ENCODE measurements around the gene ZNF138. TPM values are rescaled to one million over a fixed set of nuclear protein-coding genes. Genes with fewer than 3 reads are reported as not detected.

Gene ZNF138
- 10 to 100 TPM in 4 of 5 experiments, 1 to 10 TPM in 1; 8.8 to 19.0 (median 10.6) TPM for total RNA-seq
- polyA plus RNA-seq, result 10 to 100 TPM; 12.4 to 16.9 TPM
- 16.0 reads per million, percentile 45 among the genes with 10 or more reads in this experiment for total RNA-seq

- CTCF ChIA-PET, result interaction anchor here (0.6 to 0.9 kb wide), 3 partner anchors 93 to 483 kb away, joined by 3 to 4 read pairs (median 3); partner anchors contain the start of gene ZNF107
- Mint-ChIP-seq H3K27me3 (no peaks in the 10 kb centered on the region), H3K9me3 (peaks cover 0 to 2% (median 0%) of the 10 kb centered on the region in 11 donors), H3K27ac (peak within 1 kb of the TSS; percentile 91 to 99 (median 98)), H3K36me3 (peaks cover 2 to 29% (median 25%) of the 10 kb centered on the region in 5 donors), H3K4me3 (peak within 1 kb of the TSS; percentile 92 to 99 (median 98)), H3K4me1 (peaks cover 18 to 56% (median 44%) of the 10 kb centered on the region in 7 donors)
- POLR2A ChIA-PET, result interaction anchor here (0.8 to 3.5 kb wide), 9 partner anchors 10 to 579 kb away, joined by 3 to 30 read pairs (median 6); partner anchors contain the start of genes ERV3-1, ZNF107, ZNF273 and ZNF680
- Histone ChIP-seq H3K9me3 (ENCODE audit: control insufficient read depth in 2 of 3, low read length in 3 of 3) (no peaks in the 10 kb centered on the region), H3K27ac (ENCODE audit: low read depth, low read length) (peak within 1 kb of the TSS; percentile 83), H3K4me3 (ENCODE audit: low read length) (peak within 1 kb of the TSS; percentile 92), H3K27me3 (ENCODE audit: control insufficient read depth in 2 of 2, insufficient read depth in 2 of 2, low read length in 2 of 2) (no peaks in the 10 kb centered on the region), H3K4me1 (ENCODE audit: control insufficient read depth in 2 of 2, insufficient read depth in 2 of 2, low read length in 2 of 2) (peaks cover 9 to 17% of the 10 kb centered on the region in 2 donors), H3K36me3 (ENCODE audit: control insufficient read depth in 2 of 3, insufficient read depth in 3 of 3, low read length in 3 of 3) (peaks cover 0 to 8% (median 0%) of the 10 kb centered on the region in 3 experiments)
- ATAC-seq, result peak; percentile 100
- intact Hi-C loops (cut with micrococcal nuclease), result loop anchor here (1.0 to 5.0 kb wide), 14 partner anchors 93 to 894 kb away; partner anchors contain the start of genes ERV3-1 (in 2 of the 2), ZNF107 (in 2 of the 2), ZNF273 (in 2 of the 2) and ZNF680 (in 2 of the 2)
- peak; percentile 76 to 96 (median 94) for DNase-seq
Observed at GRCh38 chr7:64794171-64794844, at the start of gene ZNF138. Gene ZNF138, plus strand, starts transcription at chr7:64794428. Its CDS starts 141 bp downstream, at chr7:64794569.

GRCh38 chr7:64744680-64745079, 49.5 kb upstream of the ZNF138 start:
- Mint-ChIP-seq H3K27ac (no peak overlapping the region), H3K36me3 (peaks cover 0 to 4% (median 0%) of the 10 kb centered on the region in 5 donors), H3K27me3 (no peaks in the 10 kb centered on the region), H3K4me3 (no peak overlapping the region), H3K9me3 (peaks cover 0 to 63% (median 12%) of the 10 kb centered on the region in 11 donors), H3K4me1 (no peaks in the 10 kb centered on the region)
- intact Hi-C loops (cut with micrococcal nuclease), result no loop called here
- DNase-seq (no peak), ATAC-seq (no peak)
- Histone ChIP-seq H3K27me3 (ENCODE audit: control insufficient read depth in 2 of 2, insufficient read depth in 2 of 2, low read length in 2 of 2) (no peaks in the 10 kb centered on the region), H3K4me3 (ENCODE audit: low read length) (no peak overlapping the region), H3K4me1 (ENCODE audit: control insufficient read depth in 2 of 2, insufficient read depth in 2 of 2, low read length in 2 of 2) (no peaks in the 10 kb centered on the region), H3K9me3 (ENCODE audit: control insufficient read depth in 2 of 3, low read length in 3 of 3) (peaks cover 0 to 12% (median 0%) of the 10 kb centered on the region in 3 experiments), H3K36me3 (ENCODE audit: control insufficient read depth in 2 of 3, insufficient read depth in 3 of 3, low read length in 3 of 3) (no peaks in the 10 kb centered on the region), H3K27ac (ENCODE audit: low read depth, low read length) (no peak overlapping the region)
- ChIA-PET POLR2A (no interaction called here), CTCF (no interaction called here)

- peaks cover 0 to 12% (median 0%) of the 10 kb centered on the region in 3 experiments for H3K9me3 ChIP-seq (ENCODE audit: control insufficient read depth in 2 of 3, low read length in 3 of 3)
- intact Hi-C loops (cut with micrococcal nuclease), result no loop called here
- ATAC-seq, result no peak
- DNase-seq, result no peak
- POLR2A ChIA-PET, result no interaction called here
- H3K4me1 ChIP-seq (ENCODE audit: control insufficient read depth in 2 of 2, insufficient read depth in 2 of 2, low read length in 2 of 2), result no peaks in the 10 kb centered on the region
- H3K4me1 Mint-ChIP-seq, result no peaks in the 10 kb centered on the region
- no peak overlapping the region for H3K4me3 ChIP-seq (ENCODE audit: low read length)
- H3K9me3 Mint-ChIP-seq, result peaks cover 0 to 49% (median 12%) of the 10 kb centered on the region in 11 donors
- no peak overlapping the region for H3K27ac Mint-ChIP-seq
- no peaks in the 10 kb centered on the region for H3K36me3 ChIP-seq (ENCODE audit: control insufficient read depth in 2 of 3, insufficient read depth in 3 of 3, low read length in 3 of 3)
- H3K27ac ChIP-seq (ENCODE audit: low read depth, low read length), result no peak overlapping the region
- no peaks in the 10 kb centered on the region for H3K27me3 ChIP-seq (ENCODE audit: control insufficient read depth in 2 of 2, insufficient read depth in 2 of 2, low read length in 2 of 2)
- H3K4me3 Mint-ChIP-seq, result no peak overlapping the region
- H3K36me3 Mint-ChIP-seq, result no peaks in the 10 kb centered on the region
- no peaks in the 10 kb centered on the region for H3K27me3 Mint-ChIP-seq
- CTCF ChIA-PET, result no interaction called here
Observed at GRCh38 chr7:64747802-64748201, 46.4 kb upstream of the ZNF138 start.

- Histone ChIP-seq H3K27ac (ENCODE audit: low read depth, low read length) (no peak overlapping the region), H3K9me3 (ENCODE audit: control insufficient read depth in 2 of 3, low read length in 3 of 3) (peaks cover 0 to 6% (median 0%) of the 10 kb centered on the region in 3 experiments), H3K4me3 (ENCODE audit: low read length) (no peak overlapping the region), H3K36me3 (ENCODE audit: control insufficient read depth in 2 of 3, insufficient read depth in 3 of 3, low read length in 3 of 3) (no peaks in the 10 kb centered on the region), H3K27me3 (ENCODE audit: control insufficient read depth in 2 of 2, insufficient read depth in 2 of 2, low read length in 2 of 2) (no peaks in the 10 kb centered on the region), H3K4me1 (ENCODE audit: control insufficient read depth in 2 of 2, insufficient read depth in 2 of 2, low read length in 2 of 2) (no peaks in the 10 kb centered on the region)
- DNase-seq, result no peak
- peaks cover 0 to 23% (median 8%) of the 10 kb centered on the region in 11 donors for H3K9me3 Mint-ChIP-seq
- ChIA-PET CTCF (no interaction called here), POLR2A (no interaction called here)
- ATAC-seq, result no peak
- H3K4me1 Mint-ChIP-seq, result no peaks in the 10 kb centered on the region
- no peak overlapping the region for H3K27ac Mint-ChIP-seq
- H3K4me3 Mint-ChIP-seq, result no peak overlapping the region
- intact Hi-C loops (cut with micrococcal nuclease), result no loop called here
- H3K36me3 Mint-ChIP-seq, result no peaks in the 10 kb centered on the region
- no peaks in the 10 kb centered on the region for H3K27me3 Mint-ChIP-seq
Observed at GRCh38 chr7:64753032-64753431, 41.2 kb upstream of the ZNF138 start.

GRCh38 chr7:64755865-64756264, 38.4 kb upstream of the ZNF138 start:
- DNase-seq (no peak), ATAC-seq (no peak)
- no peak overlapping the region for H3K27ac Mint-ChIP-seq
- Histone ChIP-seq H3K36me3 (ENCODE audit: control insufficient read depth in 2 of 3, insufficient read depth in 3 of 3, low read length in 3 of 3) (no peaks in the 10 kb centered on the region), H3K4me1 (ENCODE audit: control insufficient read depth in 2 of 2, insufficient read depth in 2 of 2, low read length in 2 of 2) (no peaks in the 10 kb centered on the region), H3K27ac (ENCODE audit: low read depth, low read length) (no peak overlapping the region), H3K4me3 (ENCODE audit: low read length) (no peak overlapping the region), H3K9me3 (ENCODE audit: control insufficient read depth in 2 of 3, low read length in 3 of 3) (no peaks in the 10 kb centered on the region), H3K27me3 (ENCODE audit: control insufficient read depth in 2 of 2, insufficient read depth in 2 of 2, low read length in 2 of 2) (no peaks in the 10 kb centered on the region)
- no peak overlapping the region for H3K4me3 Mint-ChIP-seq
- no peaks in the 10 kb centered on the region for H3K36me3 Mint-ChIP-seq
- H3K4me1 Mint-ChIP-seq, result no peaks in the 10 kb centered on the region
- ChIA-PET CTCF (no interaction called here), POLR2A (no interaction called here)
- peaks cover 0 to 21% (median 2%) of the 10 kb centered on the region in 11 donors for H3K9me3 Mint-ChIP-seq
- intact Hi-C loops (cut with micrococcal nuclease), result no loop called here
- no peaks in the 10 kb centered on the region for H3K27me3 Mint-ChIP-seq

- H3K4me1 Mint-ChIP-seq, result no peaks in the 10 kb centered on the region
- no peak overlapping the region for H3K27ac ChIP-seq (ENCODE audit: low read depth, low read length)
- no peaks in the 10 kb centered on the region for H3K9me3 ChIP-seq (ENCODE audit: control insufficient read depth in 2 of 3, low read length in 3 of 3)
- H3K4me1 ChIP-seq (ENCODE audit: control insufficient read depth in 2 of 2, insufficient read depth in 2 of 2, low read length in 2 of 2), result no peaks in the 10 kb centered on the region
- no peak for DNase-seq
- no peaks in the 10 kb centered on the region for H3K36me3 Mint-ChIP-seq
- H3K9me3 Mint-ChIP-seq, result peaks cover 0 to 13% (median 0%) of the 10 kb centered on the region in 11 donors
- H3K4me3 ChIP-seq (ENCODE audit: low read length), result no peak overlapping the region
- CTCF ChIA-PET, result no interaction called here
- no peak overlapping the region for H3K4me3 Mint-ChIP-seq
- H3K27me3 Mint-ChIP-seq, result no peaks in the 10 kb centered on the region
- POLR2A ChIA-PET, result no interaction called here
- no peaks in the 10 kb centered on the region for H3K27me3 ChIP-seq (ENCODE audit: control insufficient read depth in 2 of 2, insufficient read depth in 2 of 2, low read length in 2 of 2)
- H3K27ac Mint-ChIP-seq, result no peak overlapping the region
- intact Hi-C loops (cut with micrococcal nuclease), result no loop called here
- no peak for ATAC-seq
- no peaks in the 10 kb centered on the region for H3K36me3 ChIP-seq (ENCODE audit: control insufficient read depth in 2 of 3, insufficient read depth in 3 of 3, low read length in 3 of 3)
Observed at GRCh38 chr7:64758151-64758550, 36.1 kb upstream of the ZNF138 start.

Data from naive thymus-derived CD4-positive, alpha-beta T cell (primary cell).